Measurements from ENCODE around the gene CGB3.

- TF ChIP-seq, protein P1, sequence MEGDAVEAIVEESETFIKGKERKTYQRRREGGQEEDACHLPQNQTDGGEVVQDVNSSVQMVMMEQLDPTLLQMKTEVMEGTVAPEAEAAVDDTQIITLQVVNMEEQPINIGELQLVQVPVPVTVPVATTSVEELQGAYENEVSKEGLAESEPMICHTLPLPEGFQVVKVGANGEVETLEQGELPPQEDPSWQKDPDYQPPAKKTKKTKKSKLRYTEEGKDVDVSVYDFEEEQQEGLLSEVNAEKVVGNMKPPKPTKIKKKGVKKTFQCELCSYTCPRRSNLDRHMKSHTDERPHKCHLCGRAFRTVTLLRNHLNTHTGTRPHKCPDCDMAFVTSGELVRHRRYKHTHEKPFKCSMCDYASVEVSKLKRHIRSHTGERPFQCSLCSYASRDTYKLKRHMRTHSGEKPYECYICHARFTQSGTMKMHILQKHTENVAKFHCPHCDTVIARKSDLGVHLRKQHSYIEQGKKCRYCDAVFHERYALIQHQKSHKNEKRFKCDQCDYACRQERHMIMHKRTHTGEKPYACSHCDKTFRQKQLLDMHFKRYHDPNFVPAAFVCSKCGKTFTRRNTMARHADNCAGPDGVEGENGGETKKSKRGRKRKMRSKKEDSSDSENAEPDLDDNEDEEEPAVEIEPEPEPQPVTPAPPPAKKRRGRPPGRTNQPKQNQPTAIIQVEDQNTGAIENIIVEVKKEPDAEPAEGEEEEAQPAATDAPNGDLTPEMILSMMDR (tag by site-specific recombination; IDR thresholded peaks at IDR 0.05): peak; percentile 59; the same call in 1 of the 2 replicates
- no peak for TF ChIP-seq ZNF280D (tag by site-specific recombination; IDR thresholded peaks at IDR 0.05)
- TF ChIP-seq ZBTB1 (tag by site-specific recombination; IDR thresholded peaks at IDR 0.05): no peak
- no peak for TF ChIP-seq ZNF274 (IDR thresholded peaks at IDR 0.05; ENCODE audit: low read length)
- no peak for TF ChIP-seq ZNF274 (tag by site-specific recombination; IDR thresholded peaks at IDR 0.05; ENCODE audit: borderline replicate concordance)
- TF ChIP-seq SETDB1 (IDR thresholded peaks at IDR 0.05; ENCODE audit: insufficient read length, low read length): no peak
- TF ChIP-seq KLF9 (tag by site-specific recombination; IDR thresholded peaks at IDR 0.05; ENCODE audit: low read depth): no peak
- no peak for TF ChIP-seq ZNF211 (tag by site-specific recombination; IDR thresholded peaks at IDR 0.05; ENCODE audit: low read depth)
- TF ChIP-seq ZNF747 (tag by site-specific recombination; IDR thresholded peaks at IDR 0.05): no peak
- no peak for TF ChIP-seq REST (tag by site-specific recombination; IDR thresholded peaks at IDR 0.05)
These were observed 24.4 kb downstream of the CGB3 start for GRCh38 chr19:48999481-49000325.

All from HEK293 (cell line).